Mesenchymal stem cell (in vitro differentiated cells and primary cell): ENCODE measurements around the gene EPHA1.

ENCODE experiments used
- DNase-seq: peaks from one replicate; pipeline ENCODE4 v3.0.0-alpha.2; 2013
- H2AFZ ChIP-seq: one replicate; pipeline ENCODE4 v1.6.1; 2013; ENCODE audit warnings: low read depth, mild to moderate bottlenecking, control low read depth, inconsistent platforms, low read length, moderate library complexity
- H2AK5ac ChIP-seq: 2 replicates; pipeline ENCODE4 v1.6.1; 2013; ENCODE audit warnings: low read length, moderate library complexity, mild to moderate bottlenecking, inconsistent platforms; ENCODE audit not compliant: severe bottlenecking
- H2BK120ac ChIP-seq: one replicate; pipeline ENCODE4 v1.6.1; 2013; ENCODE audit warnings: low read depth, mild to moderate bottlenecking, inconsistent platforms, low read length, moderate library complexity
- H2BK12ac ChIP-seq, 2 experiments: one replicate each; pipeline ENCODE4 v1.6.1; 2013; ENCODE audit warnings: inconsistent platforms in 2 of 2, low read length in 2 of 2, mild to moderate bottlenecking in 2 of 2, moderate library complexity in 2 of 2, control low read depth in 1 of 2
- H2BK15ac ChIP-seq: one replicate; pipeline ENCODE4 v1.6.1; 2013; ENCODE audit warnings: mild to moderate bottlenecking, low read depth, inconsistent platforms; ENCODE audit not compliant: poor library complexity, severe bottlenecking
- H2BK5ac ChIP-seq: 2 replicates; pipeline ENCODE4 v1.6.1; 2013; ENCODE audit warnings: low read depth, mild to moderate bottlenecking, low read length, control low read depth, inconsistent platforms; ENCODE audit not compliant: poor library complexity, severe bottlenecking
- H3K14ac ChIP-seq, 2 experiments: one replicate each; pipeline ENCODE4 v1.6.1; 2013; ENCODE audit warnings: inconsistent platforms in 2 of 2, low read length in 2 of 2, control low read depth in 1 of 2, mild to moderate bottlenecking in 1 of 2, moderate library complexity in 1 of 2
- H3K18ac ChIP-seq, 2 experiments: one replicate each; pipeline ENCODE4 v1.6.1; 2013; ENCODE audit warnings: inconsistent platforms in 2 of 2, low read length in 2 of 2, control low read depth in 1 of 2, low read depth in 1 of 2, mild to moderate bottlenecking in 1 of 2
- H3K23ac ChIP-seq, 2 experiments: one replicate each; pipeline ENCODE4 v1.6.1; 2013; ENCODE audit warnings: inconsistent platforms in 2 of 2, low read length in 2 of 2, mild to moderate bottlenecking in 2 of 2, moderate library complexity in 2 of 2, control low read depth in 1 of 2
- H3K27ac ChIP-seq: 2 replicates; pipeline ENCODE4 v1.5.1; 2013; ENCODE audit warnings: mild to moderate bottlenecking, moderate library complexity, low read length, control low read depth, inconsistent platforms; ENCODE audit not compliant: poor library complexity, severe bottlenecking
- H3K27me3 ChIP-seq, 2 experiments: 2 replicates each; pipeline versions ENCODE4 v1.6.1 to v1.7.0; 2013; ENCODE audit warnings: low read length in 2 of 2, mild to moderate bottlenecking in 2 of 2, moderate library complexity in 2 of 2, control low read depth in 1 of 2, inconsistent platforms in 1 of 2; ENCODE audit not compliant: control insufficient read depth in 1 of 2, insufficient read depth in 1 of 2
- H3K36me3 ChIP-seq, 2 experiments: 2 replicates each; pipeline versions ENCODE4 v1.6.1 to v1.7.0; 2013; ENCODE audit warnings: low read length in 2 of 2, control low read depth in 1 of 2, inconsistent platforms in 1 of 2, low read depth in 1 of 2, mild to moderate bottlenecking in 1 of 2; ENCODE audit not compliant: insufficient read depth in 2 of 2, control insufficient read depth in 1 of 2
- H3K4ac ChIP-seq, 2 experiments: one replicate each; pipeline ENCODE4 v1.6.1; 2013; ENCODE audit warnings: inconsistent platforms in 2 of 2, low read length in 2 of 2, mild to moderate bottlenecking in 2 of 2, moderate library complexity in 2 of 2, control low read depth in 1 of 2, low read depth in 1 of 2
- H3K4me1 ChIP-seq: 2 replicates; pipeline ENCODE4 v1.6.1; 2013; ENCODE audit warnings: low read depth, low read length, control low read depth; ENCODE audit not compliant: control insufficient read depth, insufficient read depth
- H3K4me2 ChIP-seq: 2 replicates; pipeline ENCODE4 v1.6.1; 2013; ENCODE audit warnings: low read length, mild to moderate bottlenecking, inconsistent platforms; ENCODE audit not compliant: poor library complexity, severe bottlenecking
- H3K4me3 ChIP-seq, 2 experiments: 2 replicates each; pipeline versions ENCODE4 v1.5.1 to v1.7.0; 2013; ENCODE audit warnings: low read length in 2 of 2, mild to moderate bottlenecking in 2 of 2, control low read depth in 1 of 2, low read depth in 1 of 2; ENCODE audit not compliant: insufficient read depth in 1 of 2
- H3K79me1 ChIP-seq: replicated peaks from 2 replicates; pipeline ENCODE4 v1.6.1; 2013; ENCODE audit warnings: mild to moderate bottlenecking, control low read depth, low read length, inconsistent platforms; ENCODE audit not compliant: poor library complexity, severe bottlenecking
- H3K9ac ChIP-seq: 2 replicates; pipeline ENCODE4 v1.7.0; 2013; ENCODE audit warnings: mild to moderate bottlenecking, low read length, moderate library complexity
- H3K9me3 ChIP-seq: 2 replicates; pipeline ENCODE4 v1.7.0; 2013; ENCODE audit warnings: mild to moderate bottlenecking, low read length; ENCODE audit not compliant: control insufficient read depth
- H4K8ac ChIP-seq: one replicate; pipeline ENCODE4 v1.6.1; 2013; ENCODE audit warnings: inconsistent platforms, mild to moderate bottlenecking, low read length, moderate library complexity
- H4K91ac ChIP-seq: one replicate; pipeline ENCODE4 v1.6.1; 2013; ENCODE audit warnings: mild to moderate bottlenecking, low read length, inconsistent platforms
- WGBS: methylation state at CpG from one replicate; pipeline ENCODE4 v1.1.7; 2013; ENCODE audit warnings: mixed read lengths; 5-methylcytosine and 5-hydroxymethylcytosine counted together

EPHA1 gene

GRCh38 chr7:143455491-143455890, 46.8 kb upstream of the EPHA1 start:
- H3K4me1 ChIP-seq, result no peaks in the 10 kb centered on the region
- whole genome bisulfite sequencing, result 57% methylated on average over 1 of the region's 2 CpGs
- no peak overlapping the region for H3K27ac ChIP-seq
- H3K14ac ChIP-seq, result no peak overlapping the region
- H4K91ac ChIP-seq, result no peak overlapping the region
- H3K4me3 ChIP-seq, result no peak overlapping the region
- no peak overlapping the region for H2AK5ac ChIP-seq
- H3K27me3 ChIP-seq, result no peaks in the 10 kb centered on the region
- no peak overlapping the region for H3K23ac ChIP-seq
- no peak overlapping the region for H3K18ac ChIP-seq
- no peaks in the 10 kb centered on the region for H3K79me1 ChIP-seq
- no peak overlapping the region for H2AFZ ChIP-seq
- H3K36me3 ChIP-seq, result no peaks in the 10 kb centered on the region
- no peak overlapping the region for H2BK120ac ChIP-seq
- DNase-seq, result no peak
- no peak overlapping the region for H3K4me2 ChIP-seq
- no peak overlapping the region for H3K4ac ChIP-seq
- no peaks in the 10 kb centered on the region for H3K9me3 ChIP-seq
- H2BK12ac ChIP-seq, result no peak overlapping the region
- H4K8ac ChIP-seq, result no peak overlapping the region
- no peak overlapping the region for H2BK5ac ChIP-seq
- H3K9ac ChIP-seq, result peak overlapping the region; percentile 7
- H2BK15ac ChIP-seq, result no peak overlapping the region

GRCh38 chr7:143454091-143454680, 45.5 kb upstream of the EPHA1 start:
- Histone ChIP-seq H2BK15ac (no peak overlapping the region), H3K14ac (no peak overlapping the region), H2BK12ac (no peak overlapping the region), H3K27me3 (no peaks in the 10 kb centered on the region), H3K4ac (no peak overlapping the region), H4K8ac (no peak overlapping the region), H3K4me2 (no peak overlapping the region), H3K23ac (no peak overlapping the region), H3K27ac (no peak overlapping the region), H2AK5ac (no peak overlapping the region), H2BK5ac (no peak overlapping the region), H3K79me1 (no peaks in the 10 kb centered on the region), H3K9ac (no peak overlapping the region), H3K36me3 (no peaks in the 10 kb centered on the region), H3K9me3 (no peaks in the 10 kb centered on the region), H3K18ac (no peak overlapping the region), H3K4me1 (no peaks in the 10 kb centered on the region), H2BK120ac (no peak overlapping the region), H4K91ac (no peak overlapping the region), H3K4me3 (no peak overlapping the region), H2AFZ (no peak overlapping the region)
- DNase-seq, result no peak
- 91% methylated on average over 1 of the region's 1 CpG for WGBS

- no peaks in the 10 kb centered on the region for H3K4me1 ChIP-seq
- no peak overlapping the region for H3K14ac ChIP-seq
- no peak overlapping the region for H2BK120ac ChIP-seq
- no peaks in the 10 kb centered on the region for H3K79me1 ChIP-seq
- H2BK5ac ChIP-seq, result no peak overlapping the region
- no peaks in the 10 kb centered on the region for H3K36me3 ChIP-seq
- H4K8ac ChIP-seq, result no peak overlapping the region
- no peak overlapping the region for H2AFZ ChIP-seq
- no peak overlapping the region for H3K27ac ChIP-seq
- H2AK5ac ChIP-seq, result no peak overlapping the region
- no peak overlapping the region for H3K18ac ChIP-seq
- no peak overlapping the region for H3K4me2 ChIP-seq
- H3K9ac ChIP-seq, result peak overlapping the region; percentile 32
- no peak overlapping the region for H2BK12ac ChIP-seq
- no peak overlapping the region for H3K4me3 ChIP-seq
- DNase-seq, result no peak
- H2BK15ac ChIP-seq, result no peak overlapping the region
- no peak overlapping the region for H3K23ac ChIP-seq
- WGBS, result 65% methylated on average over 2 of the region's 2 CpGs
- no peak overlapping the region for H3K4ac ChIP-seq
- no peak overlapping the region for H4K91ac ChIP-seq
- H3K27me3 ChIP-seq, result no peaks in the 10 kb centered on the region
- H3K9me3 ChIP-seq, result no peaks in the 10 kb centered on the region
Measured at GRCh38 chr7:143452495-143452894, 43.8 kb upstream of the EPHA1 start.

- Histone ChIP-seq H3K4ac (no peak overlapping the region), H3K27me3 (no peaks in the 10 kb centered on the region), H3K36me3 (no peaks in the 10 kb centered on the region), H2BK15ac (no peak overlapping the region), H4K8ac (no peak overlapping the region), H2AFZ (no peak overlapping the region), H3K79me1 (no peaks in the 10 kb centered on the region), H2BK120ac (no peak overlapping the region), H2AK5ac (no peak overlapping the region), H3K9ac (no peak overlapping the region), H3K18ac (no peak overlapping the region), H3K9me3 (no peaks in the 10 kb centered on the region), H2BK5ac (no peak overlapping the region), H3K14ac (no peak overlapping the region), H3K23ac (no peak overlapping the region), H3K4me2 (no peak overlapping the region), H3K4me3 (no peak overlapping the region), H3K27ac (no peak overlapping the region), H4K91ac (no peak overlapping the region), H3K4me1 (no peaks in the 10 kb centered on the region), H2BK12ac (no peak overlapping the region)
- no peak for DNase-seq
- WGBS, result 59% methylated on average over 1 of the region's 1 CpG
Measured at GRCh38 chr7:143451746-143452145, 43.1 kb upstream of the EPHA1 start.
